A549 (cell line): ENCODE data around the gene LRRC37A3. TPM values are rescaled to one million over a fixed set of nuclear protein-coding genes. Genes with fewer than 3 reads are reported as not detected.
"Not testable (repeated sequence)": the region's sequence is repeated elsewhere in the genome, so short reads cannot be mapped to it uniquely, and the experiment has no call there.

Source experiments
- ATAC-seq, 2 experiments: fragments of 200-7000 bp in 1 of 2; fragments of >200 bp in 1 of 2; cut with Nextera tagmentation in 1 of 2; cut with Tn5 transposase in 1 of 2; 3 replicates each; pipeline versions ENCODE4 v1.8.0 to v1.9.1; 2018 to 2020; ENCODE audit warnings: mild to moderate bottlenecking in 1 of 2, moderate library complexity in 1 of 2
- CTCF ChIA-PET: fragments of 300-600 bp; sonication (Branson Sonifier 250); formaldehyde crosslinking; extraction: SDS; loops from one replicate; lab custom pipeline; 2021; ENCODE audit warnings: antibody characterized with exemption, inconsistent platforms; lab: Yijun Ruan, JAX
- POLR2A ChIA-PET: fragments of 350-600 bp; formaldehyde crosslinking; extraction: SDS; loops from one replicate; lab custom pipeline; 2021; ENCODE audit warnings: antibody characterized with exemption, inconsistent platforms; lab: Yijun Ruan, JAX
- DNase-seq, 2 experiments: peaks; one replicate each; pipeline versions ENCODE4 v3.0.0 to v3.0.0-alpha.2; 2011 to 2016; ENCODE audit warnings: low read depth in 1 of 2, low spot score in 1 of 2
- FAIRE-seq: peaks from 2 replicates; lab custom pipeline; 2011; peaks lifted over from hg19 to GRCh38; lab: Jason Lieb, UNC
- H3K27ac ChIP-seq, 2 experiments: fragments of >200 bp; sonication (Bioruptor Twin); formaldehyde crosslinking; 3 replicates each; pipeline ENCODE4 v1.5.1; 2016 to 2017
- H3K4me1 ChIP-seq: fragments of >200 bp; sonication (Bioruptor Twin); formaldehyde crosslinking; 3 replicates; pipeline ENCODE4 v1.6.1; 2016
- H3K4me2 ChIP-seq: fragments of >200 bp; sonication (Bioruptor Twin); formaldehyde crosslinking; 3 replicates; pipeline ENCODE4 v1.6.1; 2016
- H3K4me3 ChIP-seq: fragments of >200 bp; sonication (Bioruptor Twin); formaldehyde crosslinking; 3 replicates; pipeline ENCODE4 v1.5.1; 2016
- H3K9me3 ChIP-seq: fragments of >200 bp; sonication (Bioruptor Twin); formaldehyde crosslinking; 3 replicates; pipeline ENCODE4 v1.6.1; 2016
- EHF ChIP-seq: fragments of 250-450 bp; sonication (Bioruptor Pico); IDR thresholded peaks from 2 replicates; pipeline ENCODE4 v1.5.0; 2020; ENCODE audit warnings: mild to moderate bottlenecking
- FOSL2 ChIP-seq, 2 experiments: fragments of 450-650 bp in 1 of 2; fragments of >200 bp in 1 of 2; sonication (Bioruptor Twin) in 1 of 2; formaldehyde crosslinking; IDR thresholded peaks; 2 replicates each; pipeline versions ENCODE4 v1.5.0 to v1.6.1; 2016 to 2020; ENCODE audit warnings: mild to moderate bottlenecking in 1 of 2, moderate library complexity in 1 of 2
- GATA3 ChIP-seq: IDR thresholded peaks from 2 replicates; pipeline ENCODE4 v1.6.1; 2012; ENCODE audit warnings: borderline replicate concordance
- HEYL ChIP-seq: fragments of 250-450 bp; sonication (Bioruptor Pico); IDR thresholded peaks from 2 replicates; pipeline ENCODE4 v1.8.0; 2021; ENCODE audit warnings: mild to moderate bottlenecking, moderate library complexity
- HOXB13 ChIP-seq: fragments of 250-450 bp; sonication (Bioruptor Pico); IDR thresholded peaks from 2 replicates; pipeline ENCODE4 v1.5.0; 2020; ENCODE audit warnings: low read depth, mild to moderate bottlenecking, moderate library complexity
- HOXB5 ChIP-seq: fragments of 250-450 bp; sonication (Bioruptor Pico); IDR thresholded peaks from 2 replicates; pipeline ENCODE4 v1.5.0; 2020; ENCODE audit warnings: mild to moderate bottlenecking, moderate library complexity
- JUNB ChIP-seq: fragments of >200 bp; sonication (Bioruptor Twin); formaldehyde crosslinking; IDR thresholded peaks from 2 replicates; pipeline ENCODE4 v1.6.1; 2016
- MAFK ChIP-seq: fragments of 450-650 bp; IDR thresholded peaks from 2 replicates; pipeline ENCODE4 v1.6.1; 2014; ENCODE audit not compliant: partially characterized antibody
- RAD21 ChIP-seq, 2 experiments: fragments of >200 bp in 1 of 2; sonication (Bioruptor Twin) in 1 of 2; formaldehyde crosslinking in 1 of 2; IDR thresholded peaks in 1 of 2; conservative IDR thresholded peaks in 1 of 2; 2 replicates in 1 of 2; 3 replicates in 1 of 2; pipeline ENCODE4 v1.6.1; 2012 to 2018; ENCODE audit warnings: inconsistent platforms in 1 of 2
- SMC3 ChIP-seq: fragments of >200 bp; sonication (Bioruptor Twin); formaldehyde crosslinking; IDR thresholded peaks from 3 replicates; pipeline ENCODE4 v1.6.1; 2018; ENCODE audit warnings: inconsistent platforms
- ZNF302 ChIP-seq: fragments of 250-450 bp; sonication (Bioruptor Pico); IDR thresholded peaks from 2 replicates; pipeline ENCODE4 v1.9.0; 2021; ENCODE audit warnings: inconsistent platforms, mild to moderate bottlenecking, moderate library complexity
- WGBS: methylation state at CpG from one replicate; pipeline ENCODE4 v1.1.6; 2017; ENCODE audit errors: missing lambda C conversion rate; 5-methylcytosine and 5-hydroxymethylcytosine counted together
- polyA plus RNA-seq, 4 experiments: library from polyadenylated mRNA; depleted of rRNA in 3 of 4; stranded (reverse); fragments of >200 nt; fragmentation: RNase III in 1 of 4; extraction: RNeasy Plus Mini Kit Qiagen cat#74134 plus additional on column Dnase treatment in 1 of 4; gene quantifications; 2 replicates in 3 of 4; 3 replicates in 1 of 4; pipeline ENCODE4 v1.2.3, GENCODE V29; 2011 to 2017
- TF ChIP-seq, protein P1 (sequence below): fragments of 250-450 bp; sonication (Bioruptor Pico); IDR thresholded peaks from 2 replicates; pipeline ENCODE4 v1.5.0; 2020; ENCODE audit warnings: low read depth, mild to moderate bottlenecking, moderate library complexity
- TF ChIP-seq, protein P2 (sequence below): fragments of >200 bp; sonication (Bioruptor Twin); formaldehyde crosslinking; IDR thresholded peaks from 3 replicates; pipeline ENCODE4 v1.5.1; 2016

Gene LRRC37A3
- polyA plus RNA-seq, 2 of the 4 experiments (the other 2 are of a cell fraction), result 2.7 to 4.9 TPM

DNA sequence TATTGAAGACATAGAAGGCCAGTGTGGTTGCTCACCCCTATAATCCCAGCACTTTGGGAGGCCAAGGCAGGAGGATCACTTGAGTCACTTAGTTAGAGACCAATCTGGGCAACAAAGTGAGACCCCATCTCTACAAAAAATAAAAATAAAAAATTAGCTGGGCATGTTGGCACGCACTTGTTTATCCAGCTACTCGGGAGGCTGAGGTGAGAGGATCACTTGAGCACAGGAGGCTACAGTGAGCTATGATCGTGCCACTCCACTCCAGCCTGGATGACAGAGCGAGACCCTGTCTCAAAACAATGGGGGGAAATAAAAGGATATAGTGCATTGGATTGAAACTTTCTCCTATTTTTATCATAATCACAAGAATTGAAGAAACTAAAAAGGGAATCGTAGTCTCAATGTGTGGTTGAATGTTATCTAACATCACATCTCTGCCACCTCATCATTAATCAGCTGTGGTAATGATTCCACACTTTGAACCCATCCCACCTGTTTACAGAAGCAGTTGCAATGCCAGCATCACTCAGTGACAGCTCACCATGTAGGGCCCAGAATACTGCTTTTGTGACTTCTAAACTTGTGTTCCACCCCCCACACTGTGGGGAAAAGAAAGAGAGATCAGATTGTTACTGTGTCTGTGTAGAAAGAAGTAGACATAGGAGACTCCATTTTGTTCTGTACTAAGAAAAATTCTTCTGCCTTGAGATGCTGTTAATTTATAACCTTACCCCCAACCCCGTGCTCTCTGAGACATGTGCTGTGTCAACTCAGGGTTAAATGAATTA is 10.3 kb upstream of the LRRC37A3 start:
- FAIRE-seq; POLR2A ChIA-PET; H3K9me3 ChIP-seq; H3K4me3 ChIP-seq; TF ChIP-seq FOSL2 (IDR thresholded peaks at IDR 0.05): not testable (repeated sequence)
- ATAC-seq (peak in 1 of 2 experiments; percentile 9; a peak in 1 of 6 replicates), DNase-seq (peak in 1 of 2 experiments; percentile 39)
- TF ChIP-seq FOSL2 (CRISPR knock-in tag; IDR thresholded peaks at IDR 0.05), result peak; percentile 36; the same call in 1 of the 2 replicates
- TF ChIP-seq HOXB5 (CRISPR knock-in tag), result peak; percentile 51; the same call in 1 of the 2 replicates
- TF ChIP-seq GATA3, result 0 out of 2 replicates have a peak, but pooled peaks have one; percentile 49
- 0 out of 2 replicates have a peak, but pooled peaks have one; percentile 17 for TF ChIP-seq EHF
- TF ChIP-seq ZNF302 (CRISPR knock-in tag), result peak; percentile 71; the same call in 1 of the 2 replicates
- TF ChIP-seq HEYL (CRISPR knock-in tag), result peak; percentile 77
- peak; percentile 35 for TF ChIP-seq MAFK
- TF ChIP-seq, protein P1, sequence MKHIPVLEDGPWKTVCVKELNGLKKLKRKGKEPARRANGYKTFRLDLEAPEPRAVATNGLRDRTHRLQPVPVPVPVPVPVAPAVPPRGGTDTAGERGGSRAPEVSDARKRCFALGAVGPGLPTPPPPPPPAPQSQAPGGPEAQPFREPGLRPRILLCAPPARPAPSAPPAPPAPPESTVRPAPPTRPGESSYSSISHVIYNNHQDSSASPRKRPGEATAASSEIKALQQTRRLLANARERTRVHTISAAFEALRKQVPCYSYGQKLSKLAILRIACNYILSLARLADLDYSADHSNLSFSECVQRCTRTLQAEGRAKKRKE, result peak; percentile 68; the same call in 1 of the 2 replicates
- peak overlapping the region; percentile 29 to 52 for H3K27ac ChIP-seq
- peaks cover 39% of the 10 kb centered on the region for H3K4me1 ChIP-seq
- 53% methylated on average over 6 of the region's 6 CpGs for WGBS
- H3K4me2 ChIP-seq, result peak overlapping the region; percentile 35; the same call in 1 of the 3 replicates
- CTCF ChIA-PET, result interaction anchor here (1.0 kb wide), 1 partner anchor 10 kb away, joined by 4 read pairs; no protein-coding TSS in a partner anchor

DNA sequence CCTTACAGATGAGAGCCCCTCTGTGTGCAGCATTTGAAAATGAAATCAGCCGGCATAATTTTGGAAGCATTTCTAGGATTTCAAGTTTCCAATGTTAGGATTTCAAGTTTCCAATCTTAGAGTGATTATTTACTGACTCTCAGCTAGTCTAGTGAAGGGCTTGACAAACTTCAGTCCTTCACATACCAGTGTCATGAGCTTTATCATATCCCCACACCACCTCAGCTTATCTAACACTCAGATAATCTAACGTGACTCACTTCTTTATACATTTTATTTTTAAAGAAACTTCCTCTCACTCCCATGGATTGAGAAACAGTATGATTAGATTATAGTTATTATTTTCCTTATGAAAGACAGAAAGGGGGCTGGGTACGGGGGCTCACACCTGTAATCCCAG is 9.4 kb upstream of the LRRC37A3 start:
- DNase-seq, H3K4me2 ChIP-seq, POLR2A ChIA-PET, H3K9me3 ChIP-seq, ATAC-seq, H3K4me3 ChIP-seq, FAIRE-seq: not testable (repeated sequence)
- Histone ChIP-seq H3K27ac (peak overlapping the region; percentile 30 to 52), H3K4me1 (peaks cover 39% of the 10 kb centered on the region)
- CTCF ChIA-PET, result interaction anchor here (0.6 to 3.2 kb wide), 3 partner anchors 8 to 33 kb away, joined by 3 to 38 read pairs (median 3); no protein-coding TSS in a partner anchor
- 64% methylated on average over 3 of the region's 3 CpGs for WGBS

DNA sequence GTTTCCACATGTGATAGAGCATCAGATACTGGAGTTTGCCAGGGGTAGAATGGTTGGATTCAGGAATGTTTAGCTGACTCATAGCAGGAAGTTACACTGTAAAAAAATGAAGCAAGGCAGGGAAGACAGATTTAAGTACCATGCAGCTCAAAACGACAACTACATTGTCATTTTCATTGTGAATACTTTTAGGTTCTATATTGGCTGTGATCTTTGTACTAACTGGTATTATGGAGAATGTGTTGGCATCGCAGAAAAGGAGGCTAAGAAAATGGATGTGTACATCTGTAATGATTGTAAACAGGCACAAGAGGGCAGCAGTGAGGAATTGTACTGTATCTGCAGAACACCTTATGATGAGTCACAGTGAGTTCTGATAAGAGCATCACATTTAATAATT is 8.2 kb upstream of the LRRC37A3 start:
- DNase-seq, result peak in 1 of 2 experiments; percentile 91
- peaks cover 39% of the 10 kb centered on the region for H3K4me1 ChIP-seq
- not testable (repeated sequence) for H3K9me3 ChIP-seq; H3K4me3 ChIP-seq; FAIRE-seq; TF ChIP-seq FOSL2 (IDR thresholded peaks at IDR 0.05)
- H3K4me2 ChIP-seq, result peak overlapping the region; percentile 50
- peak overlapping the region; percentile 75 to 90 for H3K27ac ChIP-seq
- 0% methylated on average over 2 of the region's 2 CpGs for WGBS
- ChIA-PET POLR2A (interaction anchor here (0.6 kb wide), 1 partner anchor 34 kb away, joined by 3 read pairs; no protein-coding TSS in a partner anchor), CTCF (interaction anchor here (0.7 to 3.2 kb wide), 9 partner anchors 11 to 268 kb away, joined by 3 to 38 read pairs (median 4); no protein-coding TSS in a partner anchor)
- ATAC-seq, result peak; percentile 86 to 90
- peak; percentile 90 for TF ChIP-seq MAFK
- peak; percentile 94 for TF ChIP-seq FOSL2 (CRISPR knock-in tag; IDR thresholded peaks at IDR 0.05)
- TF ChIP-seq HOXB13 (CRISPR knock-in tag), result peak; percentile 38; the same call in 1 of the 2 replicates
- peak; percentile 87 for TF ChIP-seq EHF
- TF ChIP-seq ZNF302 (CRISPR knock-in tag), result peak; percentile 92
- TF ChIP-seq, protein P2, sequence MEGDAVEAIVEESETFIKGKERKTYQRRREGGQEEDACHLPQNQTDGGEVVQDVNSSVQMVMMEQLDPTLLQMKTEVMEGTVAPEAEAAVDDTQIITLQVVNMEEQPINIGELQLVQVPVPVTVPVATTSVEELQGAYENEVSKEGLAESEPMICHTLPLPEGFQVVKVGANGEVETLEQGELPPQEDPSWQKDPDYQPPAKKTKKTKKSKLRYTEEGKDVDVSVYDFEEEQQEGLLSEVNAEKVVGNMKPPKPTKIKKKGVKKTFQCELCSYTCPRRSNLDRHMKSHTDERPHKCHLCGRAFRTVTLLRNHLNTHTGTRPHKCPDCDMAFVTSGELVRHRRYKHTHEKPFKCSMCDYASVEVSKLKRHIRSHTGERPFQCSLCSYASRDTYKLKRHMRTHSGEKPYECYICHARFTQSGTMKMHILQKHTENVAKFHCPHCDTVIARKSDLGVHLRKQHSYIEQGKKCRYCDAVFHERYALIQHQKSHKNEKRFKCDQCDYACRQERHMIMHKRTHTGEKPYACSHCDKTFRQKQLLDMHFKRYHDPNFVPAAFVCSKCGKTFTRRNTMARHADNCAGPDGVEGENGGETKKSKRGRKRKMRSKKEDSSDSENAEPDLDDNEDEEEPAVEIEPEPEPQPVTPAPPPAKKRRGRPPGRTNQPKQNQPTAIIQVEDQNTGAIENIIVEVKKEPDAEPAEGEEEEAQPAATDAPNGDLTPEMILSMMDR, result peak; percentile 68
- peak; percentile 63 for TF ChIP-seq SMC3
- TF ChIP-seq RAD21 (conservative IDR thresholded peaks at IDR 0.05 in 1 of 2, IDR thresholded peaks at IDR 0.05 in 1 of 2), result peak; percentile 60 to 63
- TF ChIP-seq JUNB, result peak; percentile 57

DNA sequence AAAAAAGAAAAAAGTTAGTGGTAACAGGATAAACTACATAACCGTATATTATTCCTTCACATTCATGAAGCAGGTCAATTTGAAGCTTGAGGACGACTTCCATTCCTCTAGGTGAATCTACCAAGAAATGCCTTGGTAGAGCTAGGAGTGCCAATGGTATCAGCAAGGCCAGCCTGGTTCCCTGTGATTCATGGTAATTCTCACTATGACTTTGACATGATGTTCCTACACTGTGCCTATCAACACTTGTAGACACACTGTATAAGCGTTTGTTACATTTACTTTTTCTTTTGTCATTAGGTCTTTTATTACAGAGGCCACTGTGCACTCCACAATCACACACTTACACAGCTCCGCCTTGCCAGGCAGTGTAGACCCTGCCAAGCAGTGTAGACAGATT is 7.2 kb upstream of the LRRC37A3 start:
- H3K9me3 ChIP-seq, H3K4me3 ChIP-seq, FAIRE-seq, POLR2A ChIA-PET, H3K4me2 ChIP-seq, DNase-seq, ATAC-seq: not testable (repeated sequence)
- H3K4me1 ChIP-seq, result peaks cover 39% of the 10 kb centered on the region
- peak overlapping the region; percentile 75 to 90 for H3K27ac ChIP-seq
- CTCF ChIA-PET, result interaction anchor here (0.9 to 3.2 kb wide), 4 partner anchors 12 to 209 kb away, joined by 3 to 38 read pairs (median 4); no protein-coding TSS in a partner anchor
- WGBS, result 90% methylated on average over 4 of the region's 4 CpGs

DNA sequence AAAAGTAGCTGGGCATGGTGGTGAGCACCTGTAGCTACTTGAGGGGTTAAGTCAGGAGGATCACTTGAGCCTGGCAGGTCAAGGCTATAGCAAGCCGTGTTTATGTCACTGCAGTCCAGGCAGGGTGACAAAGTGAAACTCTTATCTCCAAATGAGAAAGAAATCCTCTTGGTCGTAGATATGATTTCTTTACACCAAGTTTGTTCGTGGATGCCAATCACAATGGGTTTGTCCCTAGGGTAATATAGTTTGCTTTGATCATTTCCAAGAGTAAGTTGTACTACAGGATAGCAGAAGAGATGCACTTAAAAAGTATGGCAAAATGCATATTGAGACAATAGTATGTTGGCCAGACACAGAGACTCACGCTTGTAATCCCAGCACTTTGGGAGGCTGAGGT is 6.0 kb upstream of the LRRC37A3 start:
- DNase-seq, H3K27ac ChIP-seq, H3K4me2 ChIP-seq, H3K4me3 ChIP-seq, POLR2A ChIA-PET, H3K9me3 ChIP-seq, ATAC-seq, FAIRE-seq: not testable (repeated sequence)
- WGBS, result 95% methylated on average over 4 of the region's 4 CpGs
- CTCF ChIA-PET, result interaction anchor here (1.1 kb wide), 1 partner anchor 14 kb away, joined by 3 read pairs; no protein-coding TSS in a partner anchor
- peaks cover 39% of the 10 kb centered on the region for H3K4me1 ChIP-seq

DNA sequence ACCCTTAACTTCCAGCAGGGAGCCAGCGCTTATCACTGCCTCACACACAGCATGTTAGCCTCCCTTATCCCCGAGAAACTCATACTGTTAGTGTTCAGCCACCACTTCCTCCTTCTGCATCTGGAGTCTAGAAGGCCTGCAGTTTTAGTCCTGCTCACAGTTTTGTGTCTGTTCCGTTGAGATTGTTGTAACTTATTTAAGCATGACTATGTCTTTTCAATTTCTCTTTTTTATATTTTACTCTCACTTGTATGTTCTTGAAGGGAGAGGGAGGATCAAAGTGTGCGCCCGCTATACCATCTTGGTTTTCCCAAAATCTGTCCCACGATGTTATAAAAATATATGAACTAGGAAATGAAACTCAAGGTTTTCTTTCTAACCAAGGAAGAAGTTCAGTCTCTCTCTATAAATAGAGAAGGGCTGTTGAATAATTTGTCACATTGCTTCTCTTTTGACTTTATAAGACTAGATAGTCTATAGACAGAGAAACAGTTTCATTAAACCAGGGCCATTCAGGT is 3.8 kb upstream of the LRRC37A3 start:
- 92% methylated on average over 6 of the region's 6 CpGs for WGBS
- POLR2A ChIA-PET, DNase-seq, ATAC-seq, H3K4me2 ChIP-seq, H3K9me3 ChIP-seq, FAIRE-seq, H3K4me3 ChIP-seq, H3K27ac ChIP-seq: not testable (repeated sequence)
- H3K4me1 ChIP-seq, result peaks cover 21% of the 10 kb centered on the region
- CTCF ChIA-PET, result interaction anchor here (1.3 to 2.6 kb wide), 2 partner anchors 17 to 39 kb away, joined by 3 to 8 read pairs; no protein-coding TSS in a partner anchor
